Naive thymus-derived CD4-positive, alpha-beta T cell (primary cell): ENCODE data around the gene ST3GAL5. TPM values are rescaled to one million over a fixed set of nuclear protein-coding genes. Genes with fewer than 3 reads are reported as not detected.

ENCODE experiments used
- ATAC-seq: fragments of 150-1000 bp; cut with Tn5 transposase; 2 replicates; pipeline ENCODE4 v1.10.0; 2021; ENCODE audit warnings: mild to moderate bottlenecking, moderate library complexity
- CTCF ChIA-PET: fragments of 350-600 bp; sonication (Branson Sonifier 250); formaldehyde crosslinking; loops from one replicate; lab custom pipeline; 2021; ENCODE audit warnings: antibody characterized with exemption; lab: Charles Lee
- POLR2A ChIA-PET: fragments of 350-600 bp; sonication (Branson Sonifier 250); formaldehyde crosslinking; loops from one replicate; lab custom pipeline; 2021; ENCODE audit warnings: antibody characterized with exemption, inconsistent platforms; lab: Charles Lee
- DNase-seq, 9 donors: peaks; one replicate each; pipeline versions ENCODE4 v3.0.0 to v3.0.0-alpha.2; 2020 to 2022; ENCODE audit warnings: mixed read lengths in 1 of 9
- H3K27ac ChIP-seq: one replicate; pipeline ENCODE4 v1.7.0; 2013; ENCODE audit warnings: mild to moderate bottlenecking, low read depth, low read length, moderate library complexity
- H3K27me3 ChIP-seq, 2 donors: one replicate each; pipeline ENCODE4 v1.7.0; 2013; ENCODE audit warnings: low read length in 2 of 2, mild to moderate bottlenecking in 2 of 2, moderate library complexity in 2 of 2; ENCODE audit not compliant: control insufficient read depth in 2 of 2, insufficient read depth in 2 of 2
- H3K36me3 ChIP-seq, 3 experiments: 1 replicate in 2 of 3; 2 replicates in 1 of 3; pipeline ENCODE4 v1.7.0; 2013; ENCODE audit warnings: low read length in 3 of 3, mild to moderate bottlenecking in 3 of 3, moderate library complexity in 1 of 3; ENCODE audit not compliant: insufficient read depth in 3 of 3, control insufficient read depth in 2 of 3
- H3K4me1 ChIP-seq, 2 donors: one replicate each; pipeline ENCODE4 v1.7.0; 2013; ENCODE audit warnings: low read length in 2 of 2, mild to moderate bottlenecking in 2 of 2, moderate library complexity in 1 of 2; ENCODE audit not compliant: control insufficient read depth in 2 of 2, insufficient read depth in 2 of 2
- H3K4me3 ChIP-seq: 2 replicates; pipeline ENCODE4 v1.7.0; 2013; ENCODE audit warnings: mild to moderate bottlenecking, low read length
- H3K9me3 ChIP-seq, 3 experiments: 1 replicate in 2 of 3; 2 replicates in 1 of 3; pipeline ENCODE4 v1.7.0; 2013; ENCODE audit warnings: low read length in 3 of 3; ENCODE audit not compliant: control insufficient read depth in 2 of 3
- H3K27ac Mint-ChIP-seq, 9 donors: one replicate each; pipeline ENCODE4 v1.8.0; 2020 to 2022; ENCODE audit warnings: mixed read lengths in 9 of 9, mild to moderate bottlenecking in 8 of 9, moderate library complexity in 5 of 9, inconsistent platforms in 2 of 9
- H3K27me3 Mint-ChIP-seq, 5 donors: one replicate each; pipeline ENCODE4 v1.8.0; 2021 to 2022; ENCODE audit warnings: mixed read lengths in 5 of 5, mild to moderate bottlenecking in 1 of 5
- H3K36me3 Mint-ChIP-seq, 5 donors: one replicate each; pipeline ENCODE4 v1.8.0; 2020 to 2022; ENCODE audit warnings: mixed read lengths in 5 of 5, mild to moderate bottlenecking in 3 of 5, inconsistent platforms in 1 of 5
- H3K4me1 Mint-ChIP-seq, 7 donors: one replicate each; pipeline ENCODE4 v1.8.0; 2020 to 2022; ENCODE audit warnings: mixed read lengths in 7 of 7, mild to moderate bottlenecking in 3 of 7, inconsistent platforms in 1 of 7
- H3K4me3 Mint-ChIP-seq, 10 donors: one replicate each; pipeline ENCODE4 v1.8.0; 2020 to 2022; ENCODE audit warnings: mild to moderate bottlenecking in 10 of 10, mixed read lengths in 10 of 10, moderate library complexity in 6 of 10, inconsistent platforms in 2 of 10
- H3K9me3 Mint-ChIP-seq, 11 donors: one replicate each; pipeline ENCODE4 v1.8.0; 2020 to 2022; ENCODE audit warnings: mixed read lengths in 11 of 11, mild to moderate bottlenecking in 4 of 11, inconsistent platforms in 1 of 11, moderate library complexity in 1 of 11
- intact Hi-C, 2 donors: fragments of 100-400 bp; cut with micrococcal nuclease; formaldehyde crosslinking; loops; one replicate each; pipeline ENCODE4 v1.15.1; 2023
- polyA plus RNA-seq, 2 donors: library from polyadenylated mRNA; unstranded; fragments of 300-500 nt; fragmentation: Illumina TruSeq; gene quantifications; one replicate each; pipeline ENCODE4 v1.2.3, GENCODE V29; 2021
- total RNA-seq, 6 experiments: library from RNA in 5 of 6; stranded (reverse) in 5 of 6; gene quantifications; 1 replicate in 5 of 6; 2 replicates in 1 of 6; pipeline ENCODE4 v1.2.3 and lab custom pipeline; 2021 to 2026

The ST3GAL5 gene
- total and polyA plus RNA-seq, 7 experiments from 2014 or later, result 15.0 to 53.6 (median 39.3) TPM

DNA sequence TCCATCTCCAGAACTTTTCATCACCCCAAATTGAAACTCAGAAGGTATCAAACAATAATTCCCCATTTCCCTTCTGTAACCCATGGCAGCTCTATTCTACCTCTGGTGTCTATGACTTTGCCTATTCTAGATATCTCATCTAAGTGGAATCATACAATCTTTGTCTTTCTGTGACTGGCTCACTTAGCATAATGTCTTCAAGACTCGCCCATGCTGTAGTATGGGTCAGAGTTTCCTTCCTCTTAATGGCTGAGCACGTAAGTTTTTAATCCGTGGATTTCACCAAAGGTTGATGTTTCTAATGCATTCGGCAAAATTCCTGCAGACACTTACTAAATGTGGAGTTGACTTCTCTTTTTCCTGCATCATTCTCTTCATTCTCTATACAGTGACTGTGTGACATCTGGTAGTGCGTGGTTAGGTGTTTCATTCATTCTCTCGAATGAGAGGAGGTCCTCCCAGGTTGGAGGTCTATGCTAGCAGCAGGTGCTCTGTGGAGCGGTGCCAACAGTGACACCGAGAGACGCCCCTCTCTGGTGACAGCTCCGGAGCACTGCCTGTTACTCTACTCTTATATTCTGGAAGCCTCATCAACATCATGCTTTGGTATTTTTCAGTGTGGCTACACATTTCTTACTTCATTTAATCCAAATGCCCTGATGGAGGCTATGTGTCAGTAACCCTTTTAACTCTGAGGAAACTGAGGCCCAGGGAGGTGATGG is 84.9 kb downstream of the ST3GAL5 start:
- H3K4me1 ChIP-seq, result peaks cover 9 to 10% of the 10 kb centered on the region in 2 donors
- Mint-ChIP-seq H3K4me3 (no peak overlapping the region), H3K27me3 (peaks cover 0 to 17% (median 5%) of the 10 kb centered on the region in 5 donors), H3K4me1 (peaks cover 5 to 17% (median 14%) of the 10 kb centered on the region in 7 donors), H3K27ac (no peak overlapping the region), H3K9me3 (peaks cover 0 to 21% (median 2%) of the 10 kb centered on the region in 11 donors), H3K36me3 (peaks cover 0 to 9% (median 5%) of the 10 kb centered on the region in 5 donors)
- H3K9me3 ChIP-seq, result no peaks in the 10 kb centered on the region
- no peak overlapping the region for H3K27ac ChIP-seq
- ChIA-PET POLR2A (no interaction called here), CTCF (no interaction called here)
- ATAC-seq, result no peak
- no peak for DNase-seq
- no peak overlapping the region for H3K4me3 ChIP-seq
- intact Hi-C loops, result loop anchor here (1.0 to 2.0 kb wide), 4 partner anchors 51 to 125 kb away; partner anchors contain the start of gene ATOH8 (in 1 of the 2)
- H3K36me3 ChIP-seq, result no peaks in the 10 kb centered on the region
- H3K27me3 ChIP-seq, result no peaks in the 10 kb centered on the region

DNA sequence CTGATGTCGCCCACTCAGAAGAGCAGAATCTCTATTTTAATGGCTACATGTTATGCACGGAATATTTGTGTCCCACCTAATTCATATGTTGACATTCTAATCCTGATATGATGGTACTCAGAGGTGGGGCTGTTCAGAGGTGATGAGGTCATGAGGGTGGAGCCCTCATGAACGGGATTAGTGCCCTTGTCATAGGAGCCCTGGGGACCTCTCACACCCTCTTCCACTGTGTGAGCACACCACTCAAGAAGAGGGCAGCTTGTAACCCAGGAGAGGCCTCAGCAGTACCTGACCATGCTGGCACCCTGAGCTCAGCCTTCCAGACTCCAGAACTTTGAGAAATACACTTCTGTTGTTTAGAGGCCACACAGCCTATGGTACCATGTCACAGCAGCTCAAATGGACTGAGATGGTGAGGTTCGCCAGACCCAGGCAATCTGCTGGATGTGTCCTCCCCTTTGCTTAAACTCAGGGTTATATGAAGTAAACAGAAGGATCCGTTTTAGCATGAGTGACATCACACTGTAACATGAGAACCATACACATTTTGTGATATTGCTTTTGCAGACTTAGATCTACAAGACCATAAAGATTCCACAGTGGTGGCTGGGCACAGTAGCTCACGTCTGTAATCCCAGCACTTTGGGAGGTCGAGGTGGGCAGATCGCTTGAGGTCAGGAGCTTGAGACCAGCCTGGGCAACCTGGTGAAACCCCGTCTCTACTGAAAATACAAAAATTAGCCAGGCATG is 86.3 kb downstream of the ST3GAL5 start:
- Mint-ChIP-seq H3K36me3 (peaks cover 0 to 9% (median 5%) of the 10 kb centered on the region in 5 donors), H3K4me3 (no peak overlapping the region), H3K27ac (no peak overlapping the region), H3K4me1 (peaks cover 5 to 17% (median 14%) of the 10 kb centered on the region in 7 donors), H3K9me3 (peaks cover 0 to 21% (median 2%) of the 10 kb centered on the region in 11 donors), H3K27me3 (peaks cover 5 to 21% (median 11%) of the 10 kb centered on the region in 5 donors)
- no peak for ATAC-seq
- H3K9me3 ChIP-seq, result no peaks in the 10 kb centered on the region
- intact Hi-C loops, result no loop called here
- CTCF ChIA-PET, result interaction anchor here (0.6 kb wide), 1 partner anchor 278 kb away, joined by 3 read pairs; no protein-coding TSS in a partner anchor
- no peak overlapping the region for H3K4me3 ChIP-seq
- peaks cover 9 to 10% of the 10 kb centered on the region in 2 donors for H3K4me1 ChIP-seq
- no peaks in the 10 kb centered on the region for H3K27me3 ChIP-seq
- H3K27ac ChIP-seq, result no peak overlapping the region
- H3K36me3 ChIP-seq, result no peaks in the 10 kb centered on the region
- no peak for DNase-seq
- POLR2A ChIA-PET, result no interaction called here

DNA sequence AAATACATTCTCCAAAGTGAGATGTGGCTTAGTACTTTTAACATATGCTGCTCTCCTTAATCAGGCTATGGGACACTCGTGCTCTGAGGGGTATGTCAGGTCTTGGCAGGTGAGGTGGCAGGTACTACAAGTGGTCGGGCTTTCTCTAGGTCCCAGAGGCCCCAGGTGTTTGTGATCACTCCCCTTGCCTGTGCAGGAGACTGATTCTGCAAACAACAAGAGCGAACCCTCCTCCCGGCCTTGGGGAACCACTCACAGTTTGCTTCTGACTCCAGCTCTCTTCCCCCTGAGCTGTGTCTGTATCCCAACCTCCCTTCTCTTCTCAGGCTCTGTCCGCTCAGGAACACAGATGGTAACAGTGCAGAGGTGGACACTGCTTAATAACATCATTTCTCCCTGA is 86.9 kb downstream of the ST3GAL5 start:
- Mint-ChIP-seq H3K36me3 (peaks cover 0 to 9% (median 5%) of the 10 kb centered on the region in 5 donors), H3K9me3 (peaks cover 0 to 21% (median 2%) of the 10 kb centered on the region in 11 donors), H3K27me3 (peaks cover 11 to 27% (median 16%) of the 10 kb centered on the region in 5 donors), H3K4me1 (peaks cover 5 to 17% (median 14%) of the 10 kb centered on the region in 7 donors), H3K4me3 (no peak overlapping the region), H3K27ac (no peak overlapping the region)
- Histone ChIP-seq H3K27me3 (no peaks in the 10 kb centered on the region), H3K4me3 (no peak overlapping the region), H3K27ac (no peak overlapping the region), H3K36me3 (no peaks in the 10 kb centered on the region), H3K9me3 (no peaks in the 10 kb centered on the region), H3K4me1 (peaks cover 9 to 10% of the 10 kb centered on the region in 2 donors)
- no peak for DNase-seq
- no peak for ATAC-seq
- ChIA-PET CTCF (no interaction called here), POLR2A (interaction anchor here (0.7 kb wide), 1 partner anchor 620 kb away, joined by 3 read pairs; no protein-coding TSS in a partner anchor)
- intact Hi-C loops, result no loop called here

DNA sequence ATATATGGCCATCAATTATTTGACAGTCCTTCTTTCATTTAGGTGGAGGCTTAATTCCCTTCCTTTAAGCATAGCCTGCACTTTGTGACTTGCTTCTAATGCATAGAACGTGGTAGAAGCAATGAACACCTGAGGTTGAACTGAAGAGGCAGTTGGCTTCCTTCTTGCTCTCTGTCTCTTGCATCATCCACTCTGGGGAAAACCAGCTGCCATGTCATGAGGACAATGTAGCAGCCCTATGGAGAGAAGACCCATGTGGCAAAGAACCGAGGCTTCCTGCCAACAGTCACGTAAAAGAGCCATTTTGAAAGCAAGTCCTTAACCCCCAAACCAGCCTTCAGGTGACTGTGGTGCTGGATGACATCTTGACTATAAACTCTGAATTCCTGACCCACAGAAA is 88.2 kb downstream of the ST3GAL5 start:
- intact Hi-C loops, result no loop called here
- no peaks in the 10 kb centered on the region for H3K27me3 ChIP-seq
- no peaks in the 10 kb centered on the region for H3K9me3 ChIP-seq
- H3K27ac ChIP-seq, result no peak overlapping the region
- DNase-seq (no peak), ATAC-seq (no peak)
- no peaks in the 10 kb centered on the region for H3K36me3 ChIP-seq
- ChIA-PET POLR2A (no interaction called here), CTCF (no interaction called here)
- Mint-ChIP-seq H3K9me3 (peaks cover 0 to 21% (median 2%) of the 10 kb centered on the region in 11 donors), H3K4me3 (no peak overlapping the region), H3K27ac (no peak overlapping the region), H3K27me3 (peaks cover 11 to 28% (median 14%) of the 10 kb centered on the region in 5 donors), H3K36me3 (peaks cover 0 to 9% (median 5%) of the 10 kb centered on the region in 5 donors), H3K4me1 (peaks cover 5 to 17% (median 14%) of the 10 kb centered on the region in 7 donors)
- H3K4me3 ChIP-seq, result no peak overlapping the region
- peaks cover 9 to 10% of the 10 kb centered on the region in 2 donors for H3K4me1 ChIP-seq

DNA sequence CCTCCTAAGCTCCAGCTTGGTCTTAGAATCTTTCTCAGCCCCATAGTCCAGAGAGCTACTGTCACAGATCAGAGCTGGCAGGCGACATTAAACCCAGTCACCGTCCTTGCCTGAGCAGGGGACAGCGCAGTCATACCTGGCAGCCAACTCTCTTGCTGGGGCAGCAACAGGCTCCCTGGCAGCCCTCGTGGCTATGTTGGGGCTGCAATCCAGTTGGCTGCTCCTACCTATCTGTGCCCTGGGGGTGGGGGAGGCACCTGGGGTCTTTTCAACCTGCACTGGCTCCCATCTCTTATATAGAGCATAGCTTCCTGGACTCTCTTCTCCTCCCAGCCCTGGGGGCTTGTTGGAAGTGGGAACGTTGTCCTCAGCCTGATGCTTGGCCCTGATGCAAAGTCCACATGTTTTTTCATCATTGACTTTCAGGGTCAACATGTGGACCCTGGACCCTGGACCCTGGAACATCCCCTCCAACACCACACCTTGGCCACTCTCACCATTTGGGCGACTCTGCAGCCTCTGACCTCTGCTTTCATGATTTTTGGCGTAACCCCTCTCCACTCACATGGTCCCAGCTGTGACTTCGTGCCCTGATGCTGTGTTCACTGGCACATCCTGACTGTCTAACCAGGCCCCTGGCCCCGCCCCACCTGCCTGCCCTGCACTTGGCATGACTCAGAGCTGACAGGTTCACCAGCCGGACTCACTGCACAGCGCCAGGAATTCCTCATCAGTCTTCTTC is 89.4 kb downstream of the ST3GAL5 start:
- intact Hi-C loops, result no loop called here
- H3K4me3 ChIP-seq, result no peak overlapping the region
- H3K4me1 ChIP-seq, result peaks cover 5 to 9% of the 10 kb centered on the region in 2 donors
- H3K9me3 ChIP-seq, result no peaks in the 10 kb centered on the region
- Mint-ChIP-seq H3K27ac (no peak overlapping the region), H3K27me3 (peaks cover 11 to 28% (median 13%) of the 10 kb centered on the region in 5 donors), H3K4me3 (no peak overlapping the region), H3K9me3 (peaks cover 0 to 21% (median 2%) of the 10 kb centered on the region in 11 donors), H3K36me3 (peaks cover 0 to 9% (median 5%) of the 10 kb centered on the region in 5 donors), H3K4me1 (peaks cover 2 to 11% (median 8%) of the 10 kb centered on the region in 7 donors)
- DNase-seq (no peak), ATAC-seq (no peak)
- H3K27ac ChIP-seq, result no peak overlapping the region
- POLR2A ChIA-PET, result no interaction called here
- CTCF ChIA-PET, result no interaction called here
- no peaks in the 10 kb centered on the region for H3K27me3 ChIP-seq
- no peaks in the 10 kb centered on the region for H3K36me3 ChIP-seq

DNA sequence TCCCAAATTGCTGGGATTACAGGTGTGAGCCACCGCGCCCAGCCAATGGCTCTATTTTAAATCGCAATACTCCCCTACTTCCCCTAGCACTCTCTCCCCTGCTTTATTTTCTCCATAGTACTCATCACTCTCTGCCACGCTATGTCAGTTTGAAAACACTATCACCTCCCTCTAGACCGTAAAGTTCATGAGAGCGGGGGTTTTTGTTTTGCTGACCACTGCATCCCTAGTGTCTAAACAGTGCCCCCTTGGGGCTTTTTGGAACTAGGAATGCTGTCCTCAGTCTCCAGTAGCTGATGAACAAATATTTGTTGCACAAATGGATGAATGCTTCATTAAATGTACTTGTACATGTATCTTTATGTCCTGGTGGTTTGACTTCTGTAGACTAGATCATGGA is 90.9 kb downstream of the ST3GAL5 start:
- CTCF ChIA-PET, result no interaction called here
- POLR2A ChIA-PET, result no interaction called here
- Histone ChIP-seq H3K27ac (no peak overlapping the region), H3K9me3 (no peaks in the 10 kb centered on the region), H3K4me3 (no peak overlapping the region), H3K36me3 (no peaks in the 10 kb centered on the region), H3K27me3 (no peaks in the 10 kb centered on the region), H3K4me1 (no peaks in the 10 kb centered on the region)
- Mint-ChIP-seq H3K4me3 (no peak overlapping the region), H3K27ac (no peak overlapping the region), H3K9me3 (peaks cover 0 to 21% (median 2%) of the 10 kb centered on the region in 11 donors), H3K4me1 (peaks cover 0 to 2% (median 0%) of the 10 kb centered on the region in 7 donors), H3K36me3 (peaks cover 0 to 9% (median 5%) of the 10 kb centered on the region in 5 donors), H3K27me3 (peaks cover 11 to 28% (median 16%) of the 10 kb centered on the region in 5 donors)
- ATAC-seq (no peak), DNase-seq (no peak)
- intact Hi-C loops, result no loop called here
